ENCODE results near the gene PRKAR1A. TPM values are rescaled to one million over a fixed set of nuclear protein-coding genes. Genes with fewer than 3 reads are reported as not detected.

PRKAR1A gene
- total RNA-seq, 2 experiments from 2014 or later, result 158 to 332 TPM

DNA sequence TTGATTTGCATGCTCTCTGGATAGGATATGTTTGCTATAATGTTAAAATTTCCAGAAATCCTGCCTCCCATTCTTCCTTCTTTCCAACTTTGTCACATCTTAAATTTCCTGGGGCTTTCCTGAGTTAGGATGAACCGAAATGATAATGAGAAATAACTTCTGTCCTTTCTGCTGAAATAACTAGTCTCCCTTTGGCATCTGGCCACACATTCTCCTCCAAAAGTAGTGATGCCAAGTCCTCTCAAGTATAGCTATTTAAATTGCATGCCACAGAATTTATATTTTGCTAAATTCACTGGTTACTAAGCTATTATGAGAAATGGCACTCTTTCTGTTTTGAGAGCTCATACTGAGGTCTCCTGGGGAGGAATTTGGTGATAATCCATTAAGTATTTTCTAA lies 58.3 kb downstream of the PRKAR1A start:
- no peaks in the 10 kb centered on the region for H3K79me2 ChIP-seq (ENCODE audit: insufficient read depth, low read depth, low read length)
- DNase-seq (ENCODE audit: low spot score), result no peak
- H2AFZ ChIP-seq (ENCODE audit: low read length), result no peak overlapping the region
- H3K4me1 ChIP-seq (ENCODE audit: insufficient read depth, low read length, poor library complexity, severe bottlenecking), result no peaks in the 10 kb centered on the region
- H3K36me3 ChIP-seq (ENCODE audit: insufficient read depth, low read length), result no peaks in the 10 kb centered on the region
- ChIA-PET POLR2A (interaction anchor here (0.8 to 1.6 kb wide), 2 partner anchors 8 to 44 kb away, joined by 5 to 6 read pairs; no protein-coding TSS in a partner anchor), CTCF (ENCODE audit: unreplicated experiment) (no interaction called here)
- no peak overlapping the region for H3K27ac ChIP-seq (ENCODE audit: low read depth, low read length, poor library complexity, severe bottlenecking)
- H3K9me2 ChIP-seq (ENCODE audit: insufficient read depth, low read length), result no peaks in the 10 kb centered on the region
- intact Hi-C loops (cut with micrococcal nuclease; ENCODE audit: unreplicated experiment), result no loop called here
- BruUV-seq (replicated peaks), result no TSS peak
- no peaks in the 10 kb centered on the region for H4K20me1 ChIP-seq (ENCODE audit: insufficient read depth, low read length)
- H3K4me2 ChIP-seq (ENCODE audit: low read length), result no peak overlapping the region
- no peaks in the 10 kb centered on the region for H3K9me3 ChIP-seq (ENCODE audit: low read length)
- TF ChIP-seq, protein P1, sequence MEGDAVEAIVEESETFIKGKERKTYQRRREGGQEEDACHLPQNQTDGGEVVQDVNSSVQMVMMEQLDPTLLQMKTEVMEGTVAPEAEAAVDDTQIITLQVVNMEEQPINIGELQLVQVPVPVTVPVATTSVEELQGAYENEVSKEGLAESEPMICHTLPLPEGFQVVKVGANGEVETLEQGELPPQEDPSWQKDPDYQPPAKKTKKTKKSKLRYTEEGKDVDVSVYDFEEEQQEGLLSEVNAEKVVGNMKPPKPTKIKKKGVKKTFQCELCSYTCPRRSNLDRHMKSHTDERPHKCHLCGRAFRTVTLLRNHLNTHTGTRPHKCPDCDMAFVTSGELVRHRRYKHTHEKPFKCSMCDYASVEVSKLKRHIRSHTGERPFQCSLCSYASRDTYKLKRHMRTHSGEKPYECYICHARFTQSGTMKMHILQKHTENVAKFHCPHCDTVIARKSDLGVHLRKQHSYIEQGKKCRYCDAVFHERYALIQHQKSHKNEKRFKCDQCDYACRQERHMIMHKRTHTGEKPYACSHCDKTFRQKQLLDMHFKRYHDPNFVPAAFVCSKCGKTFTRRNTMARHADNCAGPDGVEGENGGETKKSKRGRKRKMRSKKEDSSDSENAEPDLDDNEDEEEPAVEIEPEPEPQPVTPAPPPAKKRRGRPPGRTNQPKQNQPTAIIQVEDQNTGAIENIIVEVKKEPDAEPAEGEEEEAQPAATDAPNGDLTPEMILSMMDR (conservative IDR thresholded peaks at IDR 0.05; ENCODE audit: low read length), result no peak
- no peak for TF ChIP-seq EZH2phosphoT487 (IDR thresholded peaks at IDR 0.05; ENCODE audit: borderline replicate concordance, low read depth, low read length)
- no peak overlapping the region for H3K4me3 ChIP-seq (ENCODE audit: low read depth, low read length, poor library complexity, severe bottlenecking)

DNA sequence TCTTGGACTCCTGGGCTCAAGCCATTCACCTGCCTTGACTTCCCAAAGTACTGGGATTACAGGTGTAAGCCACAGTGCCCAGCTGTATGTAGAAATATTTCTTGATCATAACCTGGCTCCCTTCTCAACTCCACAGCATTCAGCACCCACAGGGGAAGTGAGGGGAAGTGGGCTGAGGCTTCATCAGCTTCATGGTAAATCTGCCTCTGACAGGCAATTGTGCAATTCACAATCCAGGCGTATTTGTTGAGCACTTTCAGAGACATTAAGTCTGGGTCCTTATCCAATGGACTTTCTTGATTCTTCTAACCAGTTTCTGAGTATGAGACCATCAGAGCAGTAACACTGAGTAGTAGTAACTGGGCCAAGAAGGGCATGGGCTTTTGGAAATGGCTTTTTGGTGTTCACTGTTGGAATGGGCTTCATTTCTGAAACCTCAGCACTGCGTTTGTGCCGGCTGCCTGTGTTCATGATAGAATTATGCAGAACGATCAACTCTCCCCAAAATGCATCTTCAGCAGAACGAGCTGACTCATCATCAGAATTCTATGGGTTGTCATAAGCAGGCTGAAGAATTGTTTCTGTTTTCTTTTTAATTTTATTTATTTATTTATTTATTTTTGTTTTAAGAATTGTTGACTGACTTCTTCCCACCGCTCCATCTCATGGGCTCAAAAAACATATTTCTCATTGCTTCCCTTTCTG lies 60.1 kb downstream of the PRKAR1A start:
- no peak overlapping the region for H3K27ac ChIP-seq (ENCODE audit: low read depth, low read length, poor library complexity, severe bottlenecking)
- H3K9me2 ChIP-seq (ENCODE audit: insufficient read depth, low read length), result no peaks in the 10 kb centered on the region
- BruUV-seq (replicated peaks), result no TSS peak
- intact Hi-C loops (cut with micrococcal nuclease; ENCODE audit: unreplicated experiment), result no loop called here
- CTCF ChIA-PET (ENCODE audit: unreplicated experiment), result no interaction called here
- DNase-seq (ENCODE audit: low spot score), result no peak
- H3K9me3 ChIP-seq (ENCODE audit: low read length), result no peaks in the 10 kb centered on the region
- no peak for TF ChIP-seq EZH2phosphoT487 (IDR thresholded peaks at IDR 0.05; ENCODE audit: borderline replicate concordance, low read depth, low read length)
- H3K4me2 ChIP-seq (ENCODE audit: low read length), result no peak overlapping the region
- H2AFZ ChIP-seq (ENCODE audit: low read length), result no peak overlapping the region
- no peaks in the 10 kb centered on the region for H4K20me1 ChIP-seq (ENCODE audit: insufficient read depth, low read length)
- no peak overlapping the region for H3K4me3 ChIP-seq (ENCODE audit: low read depth, low read length, poor library complexity, severe bottlenecking)
- POLR2A ChIA-PET, result interaction anchor here (0.6 to 1.0 kb wide), 2 partner anchors 20 to 56 kb away, joined by 3 to 5 read pairs; no protein-coding TSS in a partner anchor
- H3K36me3 ChIP-seq (ENCODE audit: insufficient read depth, low read length), result no peaks in the 10 kb centered on the region
- no peaks in the 10 kb centered on the region for H3K4me1 ChIP-seq (ENCODE audit: insufficient read depth, low read length, poor library complexity, severe bottlenecking)
- no peaks in the 10 kb centered on the region for H3K79me2 ChIP-seq (ENCODE audit: insufficient read depth, low read depth, low read length)

DNA sequence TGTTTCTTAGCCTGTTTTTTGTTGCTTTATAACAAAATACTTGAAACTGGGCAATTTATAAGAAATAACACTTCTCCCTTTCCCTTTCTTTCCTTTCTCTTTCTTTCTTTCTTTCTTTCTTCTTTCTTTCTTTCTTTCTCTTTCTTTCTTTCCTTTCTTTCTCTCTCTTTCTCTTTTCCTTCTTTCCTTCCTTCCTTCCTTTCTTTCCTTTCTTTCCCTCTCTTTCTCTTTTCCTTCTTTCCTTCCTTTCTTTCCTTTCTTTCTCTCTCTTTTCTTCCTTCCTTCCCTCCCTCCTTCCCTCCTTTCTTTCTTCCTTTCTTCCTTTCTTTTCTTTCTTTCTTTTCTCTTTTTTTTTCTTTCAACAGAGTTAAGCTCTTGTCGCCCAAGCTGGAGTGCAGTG lies 61.1 kb downstream of the PRKAR1A start:
- no peaks in the 10 kb centered on the region for H3K36me3 ChIP-seq (ENCODE audit: insufficient read depth, low read length)
- no peaks in the 10 kb centered on the region for H3K79me2 ChIP-seq (ENCODE audit: insufficient read depth, low read depth, low read length)
- intact Hi-C loops (cut with micrococcal nuclease; ENCODE audit: unreplicated experiment), result no loop called here
- POLR2A ChIA-PET, result interaction anchor here (0.6 to 1.0 kb wide), 3 partner anchors 17 to 230 kb away, joined by 3 to 6 read pairs (median 3); no protein-coding TSS in a partner anchor
- H2AFZ ChIP-seq (ENCODE audit: low read length), result no peak overlapping the region
- CTCF ChIA-PET (ENCODE audit: unreplicated experiment), result no interaction called here
- H3K4me3 ChIP-seq (ENCODE audit: low read depth, low read length, poor library complexity, severe bottlenecking), result no peak overlapping the region
- H4K20me1 ChIP-seq (ENCODE audit: insufficient read depth, low read length), result no peaks in the 10 kb centered on the region
- no TSS peak for BruUV-seq (replicated peaks)
- no peaks in the 10 kb centered on the region for H3K9me3 ChIP-seq (ENCODE audit: low read length)
- H3K9me2 ChIP-seq (ENCODE audit: insufficient read depth, low read length), result no peaks in the 10 kb centered on the region
- no peaks in the 10 kb centered on the region for H3K4me1 ChIP-seq (ENCODE audit: insufficient read depth, low read length, poor library complexity, severe bottlenecking)
- H3K27ac ChIP-seq (ENCODE audit: low read depth, low read length, poor library complexity, severe bottlenecking), result no peak overlapping the region
- DNase-seq (ENCODE audit: low spot score), result no peak
- TF ChIP-seq, protein P1 (conservative IDR thresholded peaks at IDR 0.05; ENCODE audit: low read length), result no peak
- TF ChIP-seq EZH2phosphoT487 (IDR thresholded peaks at IDR 0.05; ENCODE audit: borderline replicate concordance, low read depth, low read length), result no peak
- H3K4me2 ChIP-seq (ENCODE audit: low read length), result no peak overlapping the region

All from OCI-LY7 (cell line).